Natural killer cell (primary cell): Measurements from ENCODE around the gene GLI3. TPM values are rescaled to one million over a fixed set of nuclear protein-coding genes. Genes with fewer than 3 reads are reported as not detected.

ENCODE experiments used
- ATAC-seq, 3 donors: fragments of 150-1000 bp in 2 of 3; fragments of 200-7000 bp in 1 of 3; cut with Tn5 transposase; 1 replicate in 1 of 3; 2 replicates in 2 of 3; pipeline ENCODE4 v1.10.0; 2021; ENCODE audit warnings: mild to moderate bottlenecking in 2 of 3, moderate library complexity in 2 of 3
- DNase-seq, 2 donors: peaks; one replicate each; pipeline versions ENCODE4 v3.0.0 to v3.0.0-alpha.2; 2013 to 2021; ENCODE audit warnings: mixed read lengths in 1 of 2
- H3K27ac ChIP-seq: one replicate; pipeline ENCODE4 v1.5.1; 2013; ENCODE audit warnings: mild to moderate bottlenecking, low read length
- H3K27me3 ChIP-seq: one replicate; pipeline ENCODE4 v1.6.1; 2013; ENCODE audit warnings: low read length; ENCODE audit not compliant: control insufficient read depth, insufficient read depth
- H3K36me3 ChIP-seq: one replicate; pipeline ENCODE4 v1.6.1; 2013; ENCODE audit warnings: low read length; ENCODE audit not compliant: control insufficient read depth, insufficient read depth
- H3K4me1 ChIP-seq: one replicate; pipeline ENCODE4 v1.6.1; 2013; ENCODE audit warnings: low read length; ENCODE audit not compliant: control insufficient read depth, insufficient read depth
- H3K4me3 ChIP-seq: one replicate; pipeline ENCODE4 v1.5.1; 2013; ENCODE audit warnings: low read length
- H3K9me3 ChIP-seq: one replicate; pipeline ENCODE4 v1.6.1; 2013; ENCODE audit warnings: low read length; ENCODE audit not compliant: control insufficient read depth, insufficient read depth
- H3K27ac Mint-ChIP-seq, 2 donors: one replicate each; pipeline ENCODE4 v1.8.0; 2022; ENCODE audit warnings: mild to moderate bottlenecking in 2 of 2, mixed read lengths in 2 of 2, moderate library complexity in 1 of 2
- H3K27me3 Mint-ChIP-seq, 2 donors: one replicate each; pipeline ENCODE4 v1.8.0; 2022; ENCODE audit warnings: low read depth in 2 of 2, mixed read lengths in 2 of 2
- H3K36me3 Mint-ChIP-seq: one replicate; pipeline ENCODE4 v1.8.0; 2022; ENCODE audit warnings: mixed read lengths
- H3K4me1 Mint-ChIP-seq, 2 donors: one replicate each; pipeline ENCODE4 v1.8.0; 2022; ENCODE audit warnings: mixed read lengths in 2 of 2
- H3K4me3 Mint-ChIP-seq: one replicate; pipeline ENCODE4 v1.8.0; 2022; ENCODE audit warnings: mild to moderate bottlenecking, moderate library complexity, mixed read lengths
- H3K9me3 Mint-ChIP-seq, 2 donors: one replicate each; pipeline ENCODE4 v1.8.0; 2022; ENCODE audit warnings: mixed read lengths in 2 of 2
- WGBS: methylation state at CpG from one replicate; pipeline ENCODE4 v1.1.7; 2013; ENCODE audit warnings: missing lambda C conversion rate; ENCODE audit not compliant: insufficient coverage; 5-methylcytosine and 5-hydroxymethylcytosine counted together
- intact Hi-C: fragments of 100-400 bp; cut with micrococcal nuclease; formaldehyde crosslinking; loops from one replicate; pipeline ENCODE4 v1.14.2; 2022
- total RNA-seq, 4 donors: library from RNA; stranded (reverse); fragments of 120-200 nt in 1 of 4; gene quantifications; one replicate each; pipeline versions ENCODE4 v1.2.3 to v1.2.4, GENCODE V29; 2013 to 2022
- TF ChIP-seq, protein P1 (sequence below): fragments of 200-600 bp; IDR thresholded peaks from one replicate; pipeline ENCODE4 v1.8.0; 2022; ENCODE audit warnings: antibody characterized with exemption

The GLI3 gene
- total RNA-seq, 3 donors from 2014 or later (not counting 1 experiment from before 2014, with no cell fraction given): 2.9 to 4.7 (median 3.1) TPM

DNA sequence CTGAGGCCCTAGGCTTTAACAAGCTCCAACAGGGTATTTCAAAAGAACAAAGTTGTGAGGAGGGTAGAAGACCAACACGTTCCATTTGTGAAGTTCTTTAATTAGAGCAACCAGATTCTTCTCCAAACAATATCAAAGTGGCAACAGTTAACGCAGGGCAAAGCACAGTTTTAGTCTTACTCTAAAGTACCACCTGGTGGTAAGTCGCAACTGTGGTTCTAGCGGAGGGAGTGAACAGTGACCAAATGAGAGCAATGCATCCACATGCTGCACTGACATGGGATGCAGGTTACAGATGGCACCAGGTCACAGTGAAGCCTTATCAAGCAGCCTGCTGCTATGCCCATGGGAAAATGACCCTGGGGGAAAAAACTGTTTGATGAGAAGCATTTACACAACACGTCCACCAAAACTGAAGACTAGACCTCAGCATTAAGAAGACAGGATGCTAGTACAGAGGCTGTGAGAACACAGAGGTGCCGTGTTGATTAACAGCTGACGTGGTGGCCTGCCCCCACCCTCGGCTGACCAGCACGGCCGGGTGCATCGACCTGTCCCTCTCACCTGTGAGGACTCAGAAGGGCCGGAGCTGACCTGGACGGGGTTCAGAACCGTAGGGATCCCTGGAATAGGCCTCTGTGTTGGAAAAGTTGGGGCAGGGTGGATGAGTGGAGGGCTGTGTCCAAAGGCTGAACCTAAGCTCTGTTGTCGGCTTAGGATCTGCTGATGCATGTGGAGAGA lies 211.2 kb downstream of the GLI3 start:
- H3K9me3 ChIP-seq: no peaks in the 10 kb centered on the region
- ATAC-seq (peak in 1 of 3 donors; percentile 26), DNase-seq (no peak)
- H3K27me3 ChIP-seq: no peaks in the 10 kb centered on the region
- H3K36me3 ChIP-seq: no peaks in the 10 kb centered on the region
- 87% methylated on average over 15 of the region's 15 CpGs for WGBS
- intact Hi-C loops: no loop called here
- H3K27ac ChIP-seq: no peak overlapping the region
- Mint-ChIP-seq H3K27me3 (no peaks in the 10 kb centered on the region), H3K4me3 (no peak overlapping the region), H3K36me3 (no peaks in the 10 kb centered on the region), H3K4me1 (no peaks in the 10 kb centered on the region), H3K27ac (no peak overlapping the region), H3K9me3 (no peaks in the 10 kb centered on the region)
- no peak overlapping the region for H3K4me3 ChIP-seq
- TF ChIP-seq, protein P1, sequence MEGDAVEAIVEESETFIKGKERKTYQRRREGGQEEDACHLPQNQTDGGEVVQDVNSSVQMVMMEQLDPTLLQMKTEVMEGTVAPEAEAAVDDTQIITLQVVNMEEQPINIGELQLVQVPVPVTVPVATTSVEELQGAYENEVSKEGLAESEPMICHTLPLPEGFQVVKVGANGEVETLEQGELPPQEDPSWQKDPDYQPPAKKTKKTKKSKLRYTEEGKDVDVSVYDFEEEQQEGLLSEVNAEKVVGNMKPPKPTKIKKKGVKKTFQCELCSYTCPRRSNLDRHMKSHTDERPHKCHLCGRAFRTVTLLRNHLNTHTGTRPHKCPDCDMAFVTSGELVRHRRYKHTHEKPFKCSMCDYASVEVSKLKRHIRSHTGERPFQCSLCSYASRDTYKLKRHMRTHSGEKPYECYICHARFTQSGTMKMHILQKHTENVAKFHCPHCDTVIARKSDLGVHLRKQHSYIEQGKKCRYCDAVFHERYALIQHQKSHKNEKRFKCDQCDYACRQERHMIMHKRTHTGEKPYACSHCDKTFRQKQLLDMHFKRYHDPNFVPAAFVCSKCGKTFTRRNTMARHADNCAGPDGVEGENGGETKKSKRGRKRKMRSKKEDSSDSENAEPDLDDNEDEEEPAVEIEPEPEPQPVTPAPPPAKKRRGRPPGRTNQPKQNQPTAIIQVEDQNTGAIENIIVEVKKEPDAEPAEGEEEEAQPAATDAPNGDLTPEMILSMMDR: no peak
- H3K4me1 ChIP-seq: no peaks in the 10 kb centered on the region

- Histone ChIP-seq H3K9me3 (no peaks in the 10 kb centered on the region), H3K36me3 (no peaks in the 10 kb centered on the region), H3K27ac (no peak overlapping the region), H3K27me3 (no peaks in the 10 kb centered on the region), H3K4me1 (no peaks in the 10 kb centered on the region), H3K4me3 (no peak overlapping the region)
- no peaks in the 10 kb centered on the region for H3K4me1 Mint-ChIP-seq
- ATAC-seq (no peak), DNase-seq (no peak)
- TF ChIP-seq, protein P1: no peak
- intact Hi-C loops: no loop called here
- no peaks in the 10 kb centered on the region for H3K9me3 Mint-ChIP-seq
- no peak overlapping the region for H3K27ac Mint-ChIP-seq
- H3K4me3 Mint-ChIP-seq: no peak overlapping the region
- H3K27me3 Mint-ChIP-seq: no peaks in the 10 kb centered on the region
- no peaks in the 10 kb centered on the region for H3K36me3 Mint-ChIP-seq
- 89% methylated on average over 4 of the region's 4 CpGs for WGBS
Measured at GRCh38 chr7:42024537-42024936, 212.5 kb downstream of the GLI3 start.

DNA sequence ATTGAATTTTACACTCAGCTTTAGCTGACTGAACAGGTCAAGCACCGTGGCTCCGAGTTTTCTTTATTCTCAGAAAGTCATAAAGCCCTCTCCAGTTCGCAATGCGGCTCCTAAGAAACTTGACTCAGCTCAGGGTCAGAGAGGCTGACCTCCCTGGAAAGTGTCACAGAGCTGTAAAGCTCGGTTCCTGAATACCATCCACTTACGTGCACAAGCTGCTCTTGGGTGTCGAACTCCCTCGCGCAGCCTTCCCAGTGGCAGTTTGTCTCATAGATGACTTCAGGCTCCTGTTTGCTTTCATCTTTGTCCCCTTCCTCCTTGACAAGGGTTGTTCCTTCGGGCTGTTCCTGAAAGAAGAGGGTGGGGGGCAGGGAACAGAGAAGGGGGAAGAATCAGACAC lies 213.7 kb downstream of the GLI3 start:
- no peak for ATAC-seq
- WGBS: 90% methylated on average over 9 of the region's 10 CpGs

More for the DNA sequence above, 213.7 kb downstream of the GLI3 start:
- no peaks in the 10 kb centered on the region for H3K4me1 ChIP-seq
- H3K9me3 Mint-ChIP-seq: no peaks in the 10 kb centered on the region
- no peak overlapping the region for H3K4me3 Mint-ChIP-seq
- intact Hi-C loops: no loop called here
- no peaks in the 10 kb centered on the region for H3K36me3 ChIP-seq
- H3K27ac ChIP-seq: no peak overlapping the region
- no peaks in the 10 kb centered on the region for H3K27me3 ChIP-seq
- no peaks in the 10 kb centered on the region for H3K9me3 ChIP-seq
- H3K36me3 Mint-ChIP-seq: no peaks in the 10 kb centered on the region
- H3K27ac Mint-ChIP-seq: no peak overlapping the region
- H3K4me1 Mint-ChIP-seq: no peaks in the 10 kb centered on the region
- TF ChIP-seq, protein P1: no peak
- DNase-seq: no peak
- no peak overlapping the region for H3K4me3 ChIP-seq
- peaks cover 0 to 7% of the 10 kb centered on the region in 2 donors for H3K27me3 Mint-ChIP-seq
